CD14-positive monocyte (primary cell): ENCODE results near the gene PAFAH1B1. TPM values are rescaled to one million over a fixed set of nuclear protein-coding genes. Genes with fewer than 3 reads are reported as not detected.

Experiments used
- DNase-seq, 3 donors: peaks; one replicate each; pipeline ENCODE4 v3.0.0-alpha.2; 2011 to 2022
- H2AFZ ChIP-seq: 2 replicates; pipeline ENCODE4 v1.6.0; 2012; ENCODE audit warnings: mild to moderate bottlenecking, low read depth, low read length, inconsistent platforms; ENCODE audit not compliant: insufficient read depth, poor library complexity, severe bottlenecking
- H3K27ac ChIP-seq, 2 donors: 1 replicate in 1 of 2; 2 replicates in 1 of 2; pipeline ENCODE4 v1.5.1; 2012 to 2013; ENCODE audit warnings: low read length in 2 of 2, control low read depth in 1 of 2, inconsistent platforms in 1 of 2, low read depth in 1 of 2, mild to moderate bottlenecking in 1 of 2
- H3K27me3 ChIP-seq, 2 donors: one replicate each; pipeline versions ENCODE4 v1.6.0 to v1.6.1; 2011 to 2013; ENCODE audit warnings: low read length in 2 of 2; ENCODE audit not compliant: control insufficient read depth in 2 of 2, insufficient read depth in 2 of 2
- H3K36me3 ChIP-seq, 2 donors: replicated peaks in 1 of 2; 1 replicate in 1 of 2; 2 replicates in 1 of 2; pipeline versions ENCODE4 v1.5.1 to v1.6.1; 2012 to 2013; ENCODE audit warnings: low read length in 2 of 2, control low read depth in 1 of 2, inconsistent platforms in 1 of 2, mild to moderate bottlenecking in 1 of 2; ENCODE audit not compliant: insufficient read depth in 2 of 2, control insufficient read depth in 1 of 2
- H3K4me1 ChIP-seq, 2 donors: 1 replicate in 1 of 2; 2 replicates in 1 of 2; pipeline versions ENCODE4 v1.5.1 to v1.6.1; 2012 to 2013; ENCODE audit warnings: low read length in 2 of 2, control low read depth in 1 of 2, inconsistent platforms in 1 of 2, mild to moderate bottlenecking in 1 of 2, moderate library complexity in 1 of 2; ENCODE audit not compliant: insufficient read depth in 2 of 2, control insufficient read depth in 1 of 2
- H3K4me2 ChIP-seq: replicated peaks from 2 replicates; pipeline ENCODE3; 2012; ENCODE audit warnings: low read length, moderate library complexity, mild to moderate bottlenecking; ENCODE audit not compliant: poor library complexity, severe bottlenecking; ENCODE audit errors: extremely low read depth
- H3K4me3 ChIP-seq, 3 experiments: fragments of 200-600 bp in 1 of 3; sonication (generic) in 1 of 3; replicated peaks in 1 of 3; 1 replicate in 2 of 3; 2 replicates in 1 of 3; pipeline ENCODE4 v1.5.1; 2011 to 2013; ENCODE audit warnings: low read length in 3 of 3, mild to moderate bottlenecking in 3 of 3, control low read depth in 2 of 3, low read depth in 2 of 3, inconsistent platforms in 1 of 3, moderate library complexity in 1 of 3
- H3K79me2 ChIP-seq: 2 replicates; pipeline ENCODE4 v1.6.0; 2012; ENCODE audit warnings: mild to moderate bottlenecking, control low read depth, inconsistent platforms, low read length, moderate library complexity; ENCODE audit not compliant: insufficient read depth
- H3K9ac ChIP-seq: 2 replicates; pipeline ENCODE4 v1.6.0; 2017; ENCODE audit warnings: low read length, mild to moderate bottlenecking; ENCODE audit not compliant: insufficient read depth, poor library complexity, severe bottlenecking
- H3K9me3 ChIP-seq, 2 donors: replicated peaks in 1 of 2; 1 replicate in 1 of 2; 2 replicates in 1 of 2; pipeline versions ENCODE4 v1.5.1 to v1.6.1; 2012 to 2013; ENCODE audit warnings: low read length in 2 of 2, control low read depth in 1 of 2; ENCODE audit not compliant: control insufficient read depth in 1 of 2, insufficient read depth in 1 of 2
- H4K20me1 ChIP-seq: 2 replicates; pipeline ENCODE4 v1.6.0; 2012; ENCODE audit warnings: mild to moderate bottlenecking, low read length, control low read depth, moderate library complexity; ENCODE audit not compliant: insufficient read depth
- H3K27ac Mint-ChIP-seq, 7 donors: one replicate each; pipeline ENCODE4 v1.8.0; 2020; ENCODE audit warnings: mild to moderate bottlenecking in 7 of 7, mixed read lengths in 7 of 7, moderate library complexity in 6 of 7, inconsistent platforms in 2 of 7
- H3K27me3 Mint-ChIP-seq, 3 donors: one replicate each; pipeline ENCODE4 v1.8.0; 2021 to 2022; ENCODE audit warnings: low read depth in 3 of 3, mild to moderate bottlenecking in 3 of 3, mixed read lengths in 3 of 3, moderate library complexity in 3 of 3, inconsistent platforms in 1 of 3
- H3K36me3 Mint-ChIP-seq, 2 donors: one replicate each; pipeline ENCODE4 v1.8.0; 2020; ENCODE audit warnings: mixed read lengths in 2 of 2, inconsistent platforms in 1 of 2, mild to moderate bottlenecking in 1 of 2
- H3K4me1 Mint-ChIP-seq: one replicate; pipeline ENCODE4 v1.8.0; 2020; ENCODE audit warnings: mild to moderate bottlenecking, mixed read lengths
- H3K4me3 Mint-ChIP-seq, 2 donors: one replicate each; pipeline ENCODE4 v1.8.0; 2020; ENCODE audit warnings: mild to moderate bottlenecking in 2 of 2, mixed read lengths in 2 of 2, moderate library complexity in 1 of 2
- H3K9me3 Mint-ChIP-seq, 7 donors: one replicate each; pipeline ENCODE4 v1.8.0; 2020 to 2022; ENCODE audit warnings: mixed read lengths in 7 of 7, mild to moderate bottlenecking in 6 of 7, moderate library complexity in 6 of 7, inconsistent platforms in 2 of 7
- WGBS: methylation state at CpG from one replicate; pipeline ENCODE4 v1.1.5; 2013; ENCODE audit warnings: missing lambda C conversion rate; ENCODE audit not compliant: insufficient coverage; 5-methylcytosine and 5-hydroxymethylcytosine counted together
- intact Hi-C, 2 donors: fragments of 100-400 bp; cut with micrococcal nuclease; formaldehyde crosslinking; loops; one replicate each; pipeline versions ENCODE4 v1.15.0 to v1.15.1; 2023
- polyA plus RNA-seq, 3 donors: library from polyadenylated mRNA; depleted of rRNA in 1 of 3; unstranded in 2 of 3; stranded (reverse) in 1 of 3; fragments of 300-500 nt in 2 of 3; fragments of >200 nt in 1 of 3; fragmentation: Illumina TruSeq in 2 of 3; gene quantifications; 1 replicate in 2 of 3; 2 replicates in 1 of 3; pipeline ENCODE4 v1.2.3, GENCODE V29; 2012 to 2021
- TF ChIP-seq, protein P1 (sequence below): fragments of 200-600 bp; IDR thresholded peaks from one replicate; pipeline ENCODE4 v1.8.0; 2022; ENCODE audit warnings: antibody characterized with exemption, mild to moderate bottlenecking

Gene PAFAH1B1
- polyA plus RNA-seq, 3 donors, result 9.1 to 51.8 (median 17.1) TPM

DNA sequence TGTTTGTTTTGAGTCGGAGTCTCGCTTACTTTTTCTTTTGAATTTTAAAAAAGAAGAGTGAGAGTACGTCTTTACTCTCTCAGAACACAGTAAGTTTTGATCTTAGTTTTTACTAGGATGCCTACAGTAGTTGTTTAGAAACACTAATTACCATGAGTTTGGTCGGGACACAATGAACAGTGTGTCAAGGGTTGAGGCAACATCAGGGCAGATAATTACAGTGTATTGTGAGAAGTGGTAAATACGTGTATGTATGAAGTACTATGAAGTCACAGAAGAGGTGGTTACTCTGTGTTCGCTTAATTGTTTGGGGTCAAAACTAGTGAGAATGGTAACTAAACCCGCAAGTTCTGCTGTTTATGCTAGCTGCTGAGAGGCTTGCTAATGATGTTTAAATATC is 18.2 kb downstream of the PAFAH1B1 start:
- intact Hi-C loops, result no loop called here
- no peaks in the 10 kb centered on the region for H3K4me1 ChIP-seq
- Mint-ChIP-seq H3K4me3 (no peak overlapping the region), H3K36me3 (peaks cover 2 to 20% of the 10 kb centered on the region in 2 donors), H3K27me3 (no peaks in the 10 kb centered on the region), H3K9me3 (peaks cover 0 to under 1% (median 0%) of the 10 kb centered on the region in 7 donors), H3K27ac (peak overlapping the region in 2 of 7 donors; percentile 27 to 47), H3K4me1 (peaks cover 7% of the 10 kb centered on the region)
- H3K27me3 ChIP-seq, result no peaks in the 10 kb centered on the region
- H3K9ac ChIP-seq, result no peak overlapping the region
- no peak overlapping the region for H3K4me2 ChIP-seq
- no peaks in the 10 kb centered on the region for H3K9me3 ChIP-seq
- H3K27ac ChIP-seq, result peak overlapping the region in 1 of 2 donors; percentile 26
- WGBS, result 94% methylated on average over 4 of the region's 7 CpGs
- peaks cover 100% of the 10 kb centered on the region for H3K79me2 ChIP-seq
- H4K20me1 ChIP-seq, result peaks cover 100% of the 10 kb centered on the region
- peaks cover 0 to 4% of the 10 kb centered on the region in 2 donors for H3K36me3 ChIP-seq
- TF ChIP-seq, protein P1, sequence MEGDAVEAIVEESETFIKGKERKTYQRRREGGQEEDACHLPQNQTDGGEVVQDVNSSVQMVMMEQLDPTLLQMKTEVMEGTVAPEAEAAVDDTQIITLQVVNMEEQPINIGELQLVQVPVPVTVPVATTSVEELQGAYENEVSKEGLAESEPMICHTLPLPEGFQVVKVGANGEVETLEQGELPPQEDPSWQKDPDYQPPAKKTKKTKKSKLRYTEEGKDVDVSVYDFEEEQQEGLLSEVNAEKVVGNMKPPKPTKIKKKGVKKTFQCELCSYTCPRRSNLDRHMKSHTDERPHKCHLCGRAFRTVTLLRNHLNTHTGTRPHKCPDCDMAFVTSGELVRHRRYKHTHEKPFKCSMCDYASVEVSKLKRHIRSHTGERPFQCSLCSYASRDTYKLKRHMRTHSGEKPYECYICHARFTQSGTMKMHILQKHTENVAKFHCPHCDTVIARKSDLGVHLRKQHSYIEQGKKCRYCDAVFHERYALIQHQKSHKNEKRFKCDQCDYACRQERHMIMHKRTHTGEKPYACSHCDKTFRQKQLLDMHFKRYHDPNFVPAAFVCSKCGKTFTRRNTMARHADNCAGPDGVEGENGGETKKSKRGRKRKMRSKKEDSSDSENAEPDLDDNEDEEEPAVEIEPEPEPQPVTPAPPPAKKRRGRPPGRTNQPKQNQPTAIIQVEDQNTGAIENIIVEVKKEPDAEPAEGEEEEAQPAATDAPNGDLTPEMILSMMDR, result no peak
- no peak overlapping the region for H2AFZ ChIP-seq
- no peak overlapping the region for H3K4me3 ChIP-seq
- DNase-seq, result no peak

DNA sequence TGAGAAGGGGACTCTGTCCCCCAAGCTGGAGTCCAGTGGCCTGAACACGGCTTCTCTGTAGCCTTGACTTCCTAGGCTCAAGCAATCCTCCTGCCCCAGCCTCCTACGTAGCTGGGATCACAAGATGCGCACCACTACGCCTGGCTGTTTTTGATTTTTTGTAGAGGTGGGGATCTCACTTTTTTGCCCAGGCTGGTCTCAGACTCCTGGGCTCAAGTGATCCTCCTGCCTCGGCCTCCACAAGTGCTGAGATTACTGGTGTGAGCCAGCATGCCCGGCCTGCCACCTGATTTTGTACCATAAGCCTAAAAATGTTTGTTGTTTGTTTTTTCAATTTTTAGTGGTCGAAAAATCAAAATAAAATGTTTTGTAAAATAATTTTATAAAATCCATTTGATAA is 19.2 kb downstream of the PAFAH1B1 start:
- intact Hi-C loops, result no loop called here
- H3K9ac ChIP-seq, result no peak overlapping the region
- Mint-ChIP-seq H3K27ac (peak overlapping the region in 2 of 7 donors; percentile 32 to 50), H3K36me3 (peaks cover 2 to 24% of the 10 kb centered on the region in 2 donors), H3K27me3 (no peaks in the 10 kb centered on the region), H3K4me3 (no peak overlapping the region), H3K4me1 (peaks cover 7% of the 10 kb centered on the region), H3K9me3 (peaks cover 0 to 2% (median 0%) of the 10 kb centered on the region in 7 donors)
- H3K79me2 ChIP-seq, result peaks cover 100% of the 10 kb centered on the region
- TF ChIP-seq, protein P1, result no peak
- no peak for DNase-seq
- 100% methylated on average over 1 of the region's 7 CpGs for WGBS
- H3K36me3 ChIP-seq, result peaks cover 0 to 4% of the 10 kb centered on the region in 2 donors
- H3K4me3 ChIP-seq, result no peak overlapping the region
- H2AFZ ChIP-seq, result no peak overlapping the region
- no peaks in the 10 kb centered on the region for H3K4me1 ChIP-seq
- H3K27ac ChIP-seq, result no peak overlapping the region
- no peaks in the 10 kb centered on the region for H3K27me3 ChIP-seq
- no peak overlapping the region for H3K4me2 ChIP-seq
- H3K9me3 ChIP-seq, result no peaks in the 10 kb centered on the region
- peaks cover 100% of the 10 kb centered on the region for H4K20me1 ChIP-seq
